K562 (cell line): Measurements from ENCODE around the gene TDRD9.

Experiments used
- ASH1L ChIP-seq: fragments of 450-650 bp; IDR thresholded peaks from 2 replicates; pipeline ENCODE4 v1.6.1; 2018; ENCODE audit warnings: borderline replicate concordance, mild to moderate bottlenecking, low read depth; ENCODE audit not compliant: partially characterized antibody
- EZH2 ChIP-seq: IDR thresholded peaks from 2 replicates; pipeline ENCODE4 v1.6.1; 2012; ENCODE audit warnings: low read depth, mild to moderate bottlenecking, inconsistent platforms, low read length, borderline replicate concordance
- JUNB ChIP-seq: fragments of 450-650 bp; formaldehyde crosslinking; conservative IDR thresholded peaks from 2 replicates; pipeline ENCODE4 v1.4.0; 2020; ENCODE audit warnings: mild to moderate bottlenecking
- MEF2D ChIP-seq: conservative IDR thresholded peaks from 2 replicates; pipeline ENCODE4 v1.6.1; 2016; ENCODE audit warnings: low read depth, missing genetic modification characterization, missing compliant biosample characterization

- no peak for TF ChIP-seq MEF2D (tag)
- no peak for TF ChIP-seq ASH1L
- no peak for TF ChIP-seq EZH2
- no peak for TF ChIP-seq JUNB (CRISPR knock-in tag)
Measured at GRCh38 chr14:104078031-104078455, 149.8 kb downstream of the TDRD9 start.
